Putamen (tissue), 1 donor: ENCODE measurements around the gene GRAMD1A.
"Not testable (repeated sequence)": the region's sequence is repeated elsewhere in the genome, so short reads cannot be mapped to it uniquely, and the experiment has no call there.

ENCODE experiments used
- DNase-seq: peaks from one replicate; pipeline ENCODE4 v3.0.0-alpha.2; 2016; ENCODE audit warnings: low spot score

GRAMD1A gene

GRCh38 chr19:35004517-35005255 lies 4.6 kb downstream of the GRAMD1A start:
- DNase-seq: no peak

GRCh38 chr19:35005256-35005977 lies 5.3 kb downstream of the GRAMD1A start:
- DNase-seq: no peak

GRCh38 chr19:35006007-35006341 lies 5.9 kb downstream of the GRAMD1A start:
- not testable (repeated sequence) for DNase-seq

DNA sequence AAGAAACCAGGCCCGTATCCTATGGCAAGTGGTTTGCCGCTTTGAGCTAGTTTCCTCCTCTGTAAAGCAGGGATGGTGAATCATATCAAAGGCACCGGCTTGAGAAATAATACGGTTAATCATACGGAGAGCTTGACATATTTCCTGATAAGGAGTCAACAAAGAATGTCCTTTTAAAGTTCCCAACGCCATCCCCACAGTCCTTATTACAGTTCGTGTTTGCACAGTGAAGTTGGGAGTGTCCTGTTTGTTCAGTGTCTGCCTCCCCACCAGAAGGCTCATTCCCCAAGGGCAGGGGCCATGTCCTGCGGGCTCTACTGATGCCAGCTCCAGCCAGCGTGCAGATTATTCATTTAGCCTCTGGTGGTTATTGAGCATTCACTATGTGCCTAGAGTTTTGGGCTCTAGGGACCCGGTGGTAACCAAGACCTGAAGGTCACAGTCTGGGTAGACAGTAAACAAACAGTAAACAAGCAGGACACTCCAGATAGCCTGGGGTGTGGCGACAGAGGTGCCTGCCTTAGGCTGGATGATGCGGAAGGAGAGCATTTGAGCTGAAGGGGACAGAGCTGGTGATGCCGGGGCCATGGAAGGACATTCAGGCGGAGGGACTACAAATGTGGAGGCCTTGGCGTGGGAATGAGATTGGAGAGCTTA lies 6.3 kb downstream of the GRAMD1A start:
- no peak for DNase-seq

- DNase-seq: no peak
Measured at GRCh38 chr19:35006999-35007365, 6.9 kb downstream of the GRAMD1A start.

DNA sequence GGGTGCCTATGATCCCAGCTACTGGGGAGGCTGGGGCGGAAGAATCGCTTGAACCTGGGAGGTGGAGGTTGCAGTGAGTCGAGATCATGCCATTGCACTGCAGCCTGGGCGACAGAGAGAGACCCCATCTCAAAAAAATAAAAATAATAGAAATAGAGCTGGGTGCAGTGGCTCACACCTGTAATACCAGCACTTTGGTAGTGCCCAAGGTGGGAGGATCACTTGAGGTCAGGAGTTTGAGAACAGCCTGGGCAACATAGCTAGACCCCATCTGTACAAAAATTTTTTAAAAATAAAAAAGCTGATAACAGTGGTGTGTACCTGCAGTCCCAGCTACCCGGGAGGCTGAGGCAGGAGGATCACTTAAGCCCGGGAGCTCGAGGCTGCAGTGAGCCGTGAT lies 7.3 kb downstream of the GRAMD1A start:
- not testable (repeated sequence) for DNase-seq

- no peak for DNase-seq
Measured at GRCh38 chr19:35008891-35009341, 8.8 kb downstream of the GRAMD1A start.

GRCh38 chr19:35009424-35010415 lies 9.6 kb downstream of the GRAMD1A start:
- no peak for DNase-seq

DNA sequence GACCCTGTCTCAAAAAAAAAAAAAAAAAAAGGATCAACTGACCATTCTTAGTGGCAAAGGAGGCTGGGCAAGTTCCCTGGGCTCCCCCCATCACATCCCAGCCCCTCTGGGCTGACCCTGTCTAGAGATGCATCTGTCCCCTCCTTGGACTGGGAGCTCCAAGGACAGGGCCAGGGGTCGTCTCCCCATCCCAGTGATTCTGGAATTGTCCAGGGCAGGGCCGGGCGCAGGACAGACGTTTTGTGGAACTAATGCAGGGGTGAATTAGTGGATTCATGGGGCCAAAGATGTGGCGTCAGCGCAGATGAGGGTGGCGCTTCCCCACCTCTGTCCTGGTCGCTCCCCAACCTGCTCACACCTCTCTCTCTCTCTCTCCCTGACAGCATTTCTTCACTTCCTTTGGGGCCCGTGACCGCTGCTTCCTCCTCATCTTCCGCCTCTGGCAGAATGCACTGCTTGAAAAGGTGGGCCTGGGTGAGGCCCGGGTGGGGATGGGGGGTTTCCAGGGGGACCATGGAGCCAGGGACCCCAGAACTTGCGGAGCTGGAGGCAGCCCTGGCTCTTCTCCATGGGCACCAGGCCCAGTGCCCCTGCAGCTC lies 11.1 kb downstream of the GRAMD1A start:
- DNase-seq: no peak

DNA sequence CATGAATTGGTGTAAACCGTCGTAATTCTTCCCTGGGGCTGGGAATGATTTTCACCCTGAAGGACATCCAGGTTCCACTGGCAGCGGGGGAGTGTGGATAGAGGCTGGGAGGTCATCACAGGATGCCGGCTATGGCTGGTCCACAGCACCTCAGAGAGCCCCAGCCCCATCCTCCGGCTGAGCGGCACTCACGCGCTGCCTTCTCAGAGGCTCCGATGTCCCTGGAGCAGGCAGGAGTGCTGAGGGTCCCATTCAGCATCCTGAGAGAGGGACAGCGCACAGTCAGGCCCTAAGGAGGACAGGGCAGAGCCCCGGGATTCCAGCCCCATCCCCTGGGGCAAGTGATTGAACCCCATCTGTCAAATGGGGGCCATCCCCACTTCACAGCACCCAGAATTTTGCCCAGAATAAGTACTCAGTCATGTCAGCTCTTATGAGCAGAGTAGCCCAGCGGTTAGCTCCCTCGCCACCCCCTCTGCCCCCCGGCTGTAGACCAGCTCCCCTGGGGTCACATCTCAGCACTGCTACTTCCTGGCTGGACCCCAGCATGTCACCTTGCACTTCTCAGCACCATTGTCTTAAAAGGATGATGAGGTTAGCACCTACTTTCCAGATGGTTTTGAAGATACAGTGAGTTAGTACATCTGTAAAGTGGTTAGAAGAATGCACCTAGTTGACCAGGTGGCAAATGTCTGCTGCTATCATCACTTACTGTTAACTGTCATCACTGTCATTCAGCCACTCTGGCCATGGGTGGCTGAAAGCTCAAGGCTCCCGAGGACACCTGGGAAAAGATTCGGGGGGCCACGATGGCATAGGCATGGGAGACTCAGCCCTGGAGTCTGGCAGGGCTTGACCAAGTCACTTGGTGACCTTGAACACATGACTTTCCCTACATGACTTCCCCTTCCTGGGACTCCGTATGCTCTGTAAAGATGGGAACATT lies 11.9 kb downstream of the GRAMD1A start:
- no peak for DNase-seq

- DNase-seq: no peak
Measured at GRCh38 chr19:35013041-35013819, 13.1 kb downstream of the GRAMD1A start.

DNA sequence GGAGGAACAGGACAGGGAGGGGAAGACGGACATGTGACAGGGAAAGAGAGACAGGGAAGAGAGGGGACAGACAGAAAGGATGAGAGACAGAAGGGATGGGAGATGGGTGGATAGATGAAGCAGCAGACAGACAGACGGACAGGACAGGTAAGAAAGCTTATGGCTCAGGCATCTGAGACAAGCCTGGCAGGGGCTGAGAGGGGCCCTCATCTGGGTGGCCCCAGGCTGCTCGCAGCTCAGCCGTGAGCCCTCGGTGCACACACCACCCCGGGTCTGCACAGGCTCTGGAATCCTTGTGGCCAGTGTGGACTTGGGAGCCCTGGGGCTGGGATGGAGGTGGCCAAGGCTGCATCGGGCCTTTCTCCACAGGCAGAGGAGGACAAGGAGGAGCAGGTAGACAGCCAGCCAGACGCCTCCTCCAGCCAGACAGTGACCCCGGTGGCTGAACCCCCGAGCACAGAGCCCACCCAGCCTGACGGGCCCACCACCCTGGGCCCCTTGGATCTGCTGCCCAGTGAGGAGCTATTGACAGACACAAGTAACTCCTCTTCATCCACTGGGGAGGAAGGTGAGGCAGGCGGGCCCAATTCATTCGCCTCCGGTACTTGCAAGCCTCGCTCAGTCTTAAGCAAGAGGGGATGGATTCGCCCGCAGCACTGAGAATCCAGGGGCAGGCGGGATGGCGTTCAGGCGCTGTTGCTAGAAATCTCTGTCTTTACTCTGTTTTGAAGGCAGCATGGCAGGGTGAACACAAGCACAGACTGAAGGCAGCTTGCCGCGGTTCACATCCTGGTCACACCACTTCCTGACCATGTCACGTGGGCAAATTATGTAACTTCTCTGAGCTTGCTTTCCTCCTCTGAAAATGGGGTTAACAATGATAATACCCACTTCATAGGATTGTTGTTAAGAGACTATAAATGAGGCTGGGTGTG lies 14.0 kb downstream of the GRAMD1A start:
- no peak for DNase-seq

GRCh38 chr19:35014774-35015173 lies 14.7 kb downstream of the GRAMD1A start:
- DNase-seq: not testable (repeated sequence)

- no peak for DNase-seq
Measured at GRCh38 chr19:35015270-35015953, 15.3 kb downstream of the GRAMD1A start.

GRCh38 chr19:35015954-35016351 lies 15.8 kb downstream of the GRAMD1A start:
- no peak for DNase-seq

- DNase-seq: peak; percentile 45
Measured at GRCh38 chr19:35017507-35017906, 17.4 kb downstream of the GRAMD1A start.

DNA sequence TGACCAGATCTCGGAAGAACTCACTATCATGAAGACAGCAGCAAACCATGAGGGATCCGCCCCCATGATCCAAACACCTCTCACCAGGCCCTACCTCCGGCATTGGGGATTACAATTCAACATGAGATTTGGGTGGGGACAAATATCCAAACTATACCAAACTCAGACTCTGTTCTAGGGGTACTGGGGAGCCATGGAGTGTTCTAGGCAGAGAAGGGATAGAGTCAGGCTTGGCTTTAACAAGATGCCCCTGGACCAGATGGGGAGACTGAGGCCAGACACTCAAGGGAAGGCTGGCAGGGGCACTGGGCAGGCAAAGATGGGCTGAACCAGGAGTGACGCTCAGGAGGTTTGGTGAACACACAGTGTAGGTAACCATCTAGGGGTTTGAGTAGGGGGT lies 18.3 kb downstream of the GRAMD1A start:
- DNase-seq: no peak

DNA sequence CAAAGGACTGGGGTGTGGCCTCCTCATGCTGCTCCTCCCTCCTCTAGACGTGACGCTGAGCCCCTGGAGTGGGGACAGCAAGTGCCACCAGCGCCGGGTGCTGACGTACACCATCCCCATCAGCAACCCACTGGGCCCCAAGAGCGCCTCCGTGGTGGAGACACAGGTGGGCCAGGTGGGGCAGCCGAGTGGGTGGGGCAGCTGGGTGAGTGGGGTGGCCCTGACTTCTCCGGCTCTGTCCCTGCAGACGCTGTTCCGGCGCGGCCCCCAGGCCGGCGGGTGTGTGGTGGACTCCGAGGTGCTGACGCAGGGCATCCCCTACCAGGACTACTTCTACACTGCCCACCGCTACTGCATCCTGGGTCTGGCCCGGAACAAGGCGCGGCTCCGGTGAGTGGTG lies 19.0 kb downstream of the GRAMD1A start:
- no peak for DNase-seq
